DOHH2 (cell line): ENCODE results near the gene CLK3.

Experiments
- H3F3A ChIP-seq: fragments of 200-600 bp; sonication (generic), shearing (Covaris generic); 2 replicates; pipeline ENCODE4 v1.6.0; 2016; ENCODE audit warnings: antibody characterized with exemption, mild to moderate bottlenecking; ENCODE audit not compliant: control insufficient read depth, insufficient read depth
- H3K27ac ChIP-seq: fragments of 200-600 bp; sonication (generic); 2 replicates; pipeline ENCODE4 v1.5.1; 2014; ENCODE audit warnings: low read depth, mild to moderate bottlenecking, low read length, moderate library complexity
- H3K27me3 ChIP-seq: fragments of 200-600 bp; sonication (generic); 2 replicates; pipeline ENCODE4 v1.6.1; 2014; ENCODE audit warnings: mild to moderate bottlenecking, low read length, mixed read lengths; ENCODE audit not compliant: control insufficient read depth
- H3K36me3 ChIP-seq: fragments of 200-600 bp; sonication (generic); 2 replicates; pipeline ENCODE4 v1.6.1; 2014; ENCODE audit warnings: mild to moderate bottlenecking, low read length, moderate library complexity, mixed read lengths; ENCODE audit not compliant: control insufficient read depth
- H3K4me1 ChIP-seq: fragments of 200-600 bp; sonication (generic); 2 replicates; pipeline ENCODE4 v1.6.1; 2014; ENCODE audit warnings: mild to moderate bottlenecking, low read length, mixed read lengths; ENCODE audit not compliant: control insufficient read depth
- H3K4me2 ChIP-seq: fragments of 200-600 bp; sonication (generic); 2 replicates; pipeline ENCODE4 v1.6.0; 2014; ENCODE audit warnings: mild to moderate bottlenecking, low read length, moderate library complexity
- H3K4me3 ChIP-seq: fragments of 200-600 bp; sonication (generic); 2 replicates; pipeline ENCODE4 v1.5.1; 2014; ENCODE audit warnings: mild to moderate bottlenecking, low read length, mixed read lengths
- H3K79me2 ChIP-seq: fragments of 200-600 bp; sonication (generic); 2 replicates; pipeline ENCODE4 v1.6.1; 2014; ENCODE audit warnings: mild to moderate bottlenecking, low read length, mixed read lengths; ENCODE audit not compliant: control insufficient read depth
- H3K9me2 ChIP-seq: fragments of 200-600 bp; sonication (generic); replicated peaks from 2 replicates; pipeline ENCODE4 v1.6.1; 2014; ENCODE audit warnings: mild to moderate bottlenecking, low read length, mixed read lengths; ENCODE audit not compliant: control insufficient read depth
- H3K9me3 ChIP-seq: fragments of 200-600 bp; sonication (generic); 2 replicates; pipeline ENCODE4 v1.6.1; 2014; ENCODE audit warnings: antibody characterized with exemption, low read length, mixed read lengths; ENCODE audit not compliant: control insufficient read depth, insufficient read depth
- H4K20me1 ChIP-seq: fragments of 200-600 bp; sonication (generic); 2 replicates; pipeline ENCODE4 v1.6.0; 2014; ENCODE audit warnings: low read depth, mild to moderate bottlenecking, antibody characterized with exemption, low read length, moderate library complexity; ENCODE audit not compliant: control insufficient read depth, insufficient read depth
- CTCF ChIP-seq: fragments of 200-600 bp; sonication (generic); IDR thresholded peaks from one replicate; pipeline ENCODE4 v1.5.1; 2014; ENCODE audit warnings: antibody characterized with exemption, mild to moderate bottlenecking, low read depth, low read length; ENCODE audit not compliant: poor library complexity, severe bottlenecking
- EZH2phosphoT487 ChIP-seq: fragments of 200-600 bp; sonication (generic); IDR thresholded peaks from 2 replicates; pipeline ENCODE4 v1.6.1; 2017; ENCODE audit warnings: borderline replicate concordance, mild to moderate bottlenecking, antibody characterized with exemption, low read length, moderate library complexity, mixed read lengths

The CLK3 gene

DNA sequence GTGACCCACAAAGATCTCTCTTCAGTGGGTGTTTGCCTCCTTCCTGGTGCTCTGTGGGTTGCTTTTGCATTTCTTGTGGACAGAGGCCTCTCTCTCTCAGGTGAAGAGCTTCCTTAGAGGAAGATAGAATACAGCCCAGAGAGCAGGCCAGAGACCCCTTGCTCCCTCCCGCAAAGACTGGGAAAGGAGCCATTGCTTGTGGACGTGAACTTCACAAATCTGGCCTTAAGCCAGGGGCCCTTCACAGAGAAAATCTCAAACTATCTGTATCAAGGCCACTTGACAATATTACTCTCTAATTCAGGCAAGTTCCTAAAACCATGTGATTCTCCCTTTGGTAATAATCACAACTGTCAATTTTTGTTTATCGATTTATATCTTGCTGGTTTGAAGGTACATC, 30.4 kb upstream of the CLK3 start:
- no peaks in the 10 kb centered on the region for H4K20me1 ChIP-seq
- H3K79me2 ChIP-seq, result no peaks in the 10 kb centered on the region
- H3F3A ChIP-seq, result no peaks in the 10 kb centered on the region
- no peak overlapping the region for H3K27ac ChIP-seq
- H3K9me2 ChIP-seq, result no peaks in the 10 kb centered on the region
- no peaks in the 10 kb centered on the region for H3K9me3 ChIP-seq
- H3K27me3 ChIP-seq, result peaks cover 35% of the 10 kb centered on the region
- H3K4me2 ChIP-seq, result no peak overlapping the region
- TF ChIP-seq CTCF, result no peak
- TF ChIP-seq EZH2phosphoT487, result no peak
- no peaks in the 10 kb centered on the region for H3K4me1 ChIP-seq
- no peak overlapping the region for H3K4me3 ChIP-seq
- no peaks in the 10 kb centered on the region for H3K36me3 ChIP-seq

DNA sequence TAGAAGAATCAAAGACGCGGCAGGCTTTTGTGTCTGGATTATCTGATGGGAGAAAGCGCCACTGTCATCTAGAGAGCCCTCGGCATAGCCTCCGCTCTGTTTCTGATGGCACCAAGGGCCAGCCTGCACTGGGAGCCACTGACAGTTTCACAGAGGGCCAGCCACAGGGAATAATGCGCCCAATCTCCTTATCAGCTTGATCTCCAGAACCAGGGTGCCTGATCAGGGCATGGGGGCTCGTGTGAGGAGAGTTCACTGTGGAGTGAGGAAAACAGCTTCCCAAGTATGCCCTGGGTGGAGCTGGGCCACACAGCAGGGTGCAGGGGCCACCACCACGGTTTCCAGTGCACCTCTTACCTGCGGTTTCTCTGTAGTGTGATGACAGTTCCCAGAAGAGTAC, 29.8 kb upstream of the CLK3 start:
- Histone ChIP-seq H3K27ac (no peak overlapping the region), H3K9me3 (no peaks in the 10 kb centered on the region), H3K4me3 (no peak overlapping the region), H3K9me2 (no peaks in the 10 kb centered on the region), H3K4me2 (no peak overlapping the region), H3K36me3 (no peaks in the 10 kb centered on the region), H3K4me1 (no peaks in the 10 kb centered on the region), H3K79me2 (no peaks in the 10 kb centered on the region), H3F3A (no peaks in the 10 kb centered on the region), H4K20me1 (no peaks in the 10 kb centered on the region), H3K27me3 (peaks cover 30% of the 10 kb centered on the region)
- TF ChIP-seq EZH2phosphoT487 (no peak), CTCF (no peak)

GRCh38 chr15:74589826-74590225, 25.8 kb upstream of the CLK3 start:
- Histone ChIP-seq H3F3A (no peaks in the 10 kb centered on the region), H4K20me1 (no peaks in the 10 kb centered on the region), H3K9me2 (no peaks in the 10 kb centered on the region), H3K9me3 (no peaks in the 10 kb centered on the region), H3K4me2 (no peak overlapping the region), H3K27ac (no peak overlapping the region), H3K4me3 (no peak overlapping the region), H3K27me3 (peaks cover 20% of the 10 kb centered on the region), H3K4me1 (no peaks in the 10 kb centered on the region), H3K79me2 (no peaks in the 10 kb centered on the region), H3K36me3 (no peaks in the 10 kb centered on the region)
- no peak for TF ChIP-seq CTCF
- no peak for TF ChIP-seq EZH2phosphoT487

DNA sequence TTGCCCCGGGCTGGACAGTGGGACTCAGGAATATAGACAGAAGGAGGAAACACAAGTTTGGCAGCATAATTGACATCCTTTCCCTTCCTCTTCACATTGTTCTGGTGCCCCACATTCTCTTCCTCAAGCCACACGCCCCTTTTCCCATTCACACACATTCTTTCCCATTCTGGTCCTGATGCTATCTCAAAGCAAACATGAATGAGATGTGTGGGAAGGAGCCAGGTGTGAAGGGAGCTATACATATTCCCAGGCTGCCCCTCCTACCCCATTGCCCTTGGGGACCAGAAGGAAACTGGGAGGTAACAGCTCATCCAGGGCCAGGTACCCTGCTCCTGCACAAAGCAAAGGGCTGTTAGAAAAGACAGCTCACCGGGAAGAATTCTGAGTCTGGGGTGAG, 23.4 kb upstream of the CLK3 start:
- H3K27me3 ChIP-seq, result peaks cover 7% of the 10 kb centered on the region; the same call in 1 of the 2 replicates
- H3K36me3 ChIP-seq, result no peaks in the 10 kb centered on the region
- H3K4me2 ChIP-seq, result no peak overlapping the region
- TF ChIP-seq EZH2phosphoT487 (no peak), CTCF (no peak)
- no peaks in the 10 kb centered on the region for H3F3A ChIP-seq
- H3K27ac ChIP-seq, result no peak overlapping the region
- no peaks in the 10 kb centered on the region for H3K9me2 ChIP-seq
- no peaks in the 10 kb centered on the region for H3K4me1 ChIP-seq
- H4K20me1 ChIP-seq, result no peaks in the 10 kb centered on the region
- H3K9me3 ChIP-seq, result no peaks in the 10 kb centered on the region
- no peaks in the 10 kb centered on the region for H3K79me2 ChIP-seq
- H3K4me3 ChIP-seq, result no peak overlapping the region
